Cardiac septum (tissue), 1 donor: ENCODE measurements around the gene LSM14B. TPM values are rescaled to one million over a fixed set of nuclear protein-coding genes. Genes with fewer than 3 reads are reported as not detected.

Source experiments
- DNase-seq: peaks from one replicate; pipeline ENCODE4 v3.0.0-alpha.2; 2020; ENCODE audit warnings: low spot score
- intact Hi-C: fragments of 100-400 bp; cut with DNase I; formaldehyde crosslinking; loops from one replicate; pipeline ENCODE4 v1.14.0; 2022
- total RNA-seq: library from RNA; stranded (reverse); fragmentation: NEBNext Ultra II Directional; extraction: Animal tissue kit (Norgen Biotek cat#: 25700); gene quantifications from one replicate; pipeline ENCODE4 v1.2.1, GENCODE V29; 2021
- donor health status: DM: no; HTN: no; CAD: no.

Gene LSM14B
- total RNA-seq, 1 donor from 2014 or later = 51.0 TPM

GRCh38 chr20:62157387-62158087 is 35.3 kb downstream of the LSM14B start:
- intact Hi-C loops = loop anchor here (5.0 kb wide), 1 partner anchor 145 kb away; no protein-coding TSS in a partner anchor
- no peak for DNase-seq

- intact Hi-C loops = loop anchor here (5.0 kb wide), 1 partner anchor 146 kb away; no protein-coding TSS in a partner anchor
These were observed 35.8 kb downstream of the LSM14B start for GRCh38 chr20:62158088-62158400.

DNA sequence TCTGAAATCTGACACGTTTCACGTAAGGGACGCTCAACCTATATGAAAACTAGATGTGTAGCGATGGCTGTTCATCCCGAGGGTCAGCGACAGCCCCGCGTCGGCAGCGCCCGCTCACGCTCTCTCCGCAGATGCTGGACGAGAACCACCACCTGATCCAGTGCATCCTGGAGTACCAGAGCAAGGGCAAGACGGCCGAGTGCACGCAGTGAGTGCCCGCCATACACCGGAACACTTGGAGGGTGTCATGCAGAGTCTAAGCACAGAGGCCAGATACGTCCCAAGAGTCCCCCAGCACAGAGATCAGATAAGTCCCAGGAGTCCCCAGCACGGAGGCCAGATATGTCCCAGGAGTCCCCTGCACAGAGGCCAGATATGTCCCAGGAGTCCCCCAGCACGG is 36.3 kb downstream of the LSM14B start:
- DNase-seq = no peak
- intact Hi-C loops = loop anchor here (5.0 kb wide), 1 partner anchor 146 kb away; no protein-coding TSS in a partner anchor

More at GRCh38 chr20:62158088-62158400, 35.8 kb downstream of the LSM14B start:
- no peak for DNase-seq

GRCh38 chr20:62159052-62159451 is 36.8 kb downstream of the LSM14B start:
- no peak for DNase-seq
- intact Hi-C loops = loop anchor here (5.0 kb wide), 1 partner anchor 147 kb away; no protein-coding TSS in a partner anchor

DNA sequence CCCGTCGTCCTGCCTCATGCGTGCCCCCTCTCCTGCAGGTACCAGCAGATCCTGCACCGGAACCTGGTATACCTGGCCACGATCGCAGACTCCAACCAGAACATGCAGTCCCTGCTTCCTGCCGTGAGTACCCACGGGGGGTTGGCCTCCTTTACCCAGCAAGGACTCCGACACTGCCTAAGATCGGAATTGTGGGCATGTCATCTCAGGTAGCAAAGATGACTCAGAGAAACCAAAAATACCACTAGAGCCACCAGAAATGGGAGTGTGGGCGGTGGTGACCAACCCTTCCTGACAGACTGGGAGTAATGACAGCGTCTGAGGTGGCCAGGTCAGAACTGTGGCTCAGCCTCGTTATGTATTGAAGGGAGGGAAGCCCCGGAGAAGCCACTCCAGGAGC is 37.6 kb downstream of the LSM14B start:
- DNase-seq = no peak
- intact Hi-C loops = loop anchor here (5.0 kb wide), 1 partner anchor 148 kb away; no protein-coding TSS in a partner anchor

- DNase-seq = no peak
- intact Hi-C loops = no loop called here
These were observed 38.0 kb downstream of the LSM14B start for GRCh38 chr20:62160253-62160652.

GRCh38 chr20:62160876-62161275 is 38.6 kb downstream of the LSM14B start:
- intact Hi-C loops = no loop called here
- DNase-seq = no peak

DNA sequence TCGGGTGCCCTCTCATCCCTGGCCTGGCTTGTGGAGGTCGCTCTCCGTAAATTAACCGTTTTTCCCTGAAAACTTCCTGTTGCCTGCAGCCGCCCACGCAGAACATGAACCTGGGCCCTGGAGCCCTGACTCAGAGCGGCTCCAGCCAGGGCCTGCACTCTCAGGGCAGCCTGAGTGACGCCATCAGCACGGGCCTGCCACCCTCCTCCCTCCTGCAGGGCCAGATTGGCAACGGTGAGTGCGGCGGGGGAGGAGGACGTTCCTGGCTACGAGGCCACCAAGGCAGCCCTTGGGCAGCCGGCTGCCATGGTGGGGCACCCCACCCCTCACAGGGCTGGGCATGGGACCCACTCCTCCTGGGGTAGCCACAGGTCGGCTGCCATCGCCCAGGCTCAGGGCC is 39.1 kb downstream of the LSM14B start:
- intact Hi-C loops = no loop called here
- DNase-seq = no peak

DNA sequence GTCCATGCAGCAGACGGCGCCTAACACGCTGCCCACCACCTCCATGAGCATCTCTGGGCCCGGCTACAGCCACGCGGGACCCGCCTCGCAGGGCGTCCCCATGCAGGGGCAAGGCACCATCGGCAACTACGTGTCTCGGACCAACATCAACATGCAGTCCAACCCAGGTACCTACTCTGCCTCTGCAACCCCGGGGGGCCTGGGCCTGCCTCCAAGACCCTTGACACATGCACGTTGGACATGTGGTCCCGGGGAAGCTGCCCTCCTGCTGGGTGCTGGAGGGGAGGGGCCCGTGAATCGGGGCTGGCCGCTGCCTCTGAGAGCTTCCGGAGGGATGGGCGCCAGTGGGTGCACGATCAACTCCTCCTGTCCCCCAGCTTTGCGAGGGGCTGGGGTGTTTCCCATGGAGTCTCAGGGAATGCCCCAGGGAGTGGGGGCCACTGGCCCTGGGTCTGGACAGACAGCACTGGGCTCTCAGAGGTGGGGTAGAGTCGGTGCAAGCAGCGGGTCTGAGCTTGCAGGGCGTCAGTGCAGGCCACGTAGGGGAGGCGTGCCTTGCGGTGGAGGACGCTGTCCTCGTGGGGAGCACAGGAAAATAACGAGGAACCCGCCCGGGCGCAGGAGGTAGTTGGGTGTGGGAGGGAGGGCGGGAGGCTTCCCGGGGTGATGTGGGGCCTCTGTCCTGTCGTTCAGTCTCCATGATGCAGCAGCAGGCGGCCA is 40.6 kb downstream of the LSM14B start:
- intact Hi-C loops = no loop called here
- DNase-seq = no peak

GRCh38 chr20:62163485-62163865 is 41.2 kb downstream of the LSM14B start:
- DNase-seq = no peak
- intact Hi-C loops = no loop called here

DNA sequence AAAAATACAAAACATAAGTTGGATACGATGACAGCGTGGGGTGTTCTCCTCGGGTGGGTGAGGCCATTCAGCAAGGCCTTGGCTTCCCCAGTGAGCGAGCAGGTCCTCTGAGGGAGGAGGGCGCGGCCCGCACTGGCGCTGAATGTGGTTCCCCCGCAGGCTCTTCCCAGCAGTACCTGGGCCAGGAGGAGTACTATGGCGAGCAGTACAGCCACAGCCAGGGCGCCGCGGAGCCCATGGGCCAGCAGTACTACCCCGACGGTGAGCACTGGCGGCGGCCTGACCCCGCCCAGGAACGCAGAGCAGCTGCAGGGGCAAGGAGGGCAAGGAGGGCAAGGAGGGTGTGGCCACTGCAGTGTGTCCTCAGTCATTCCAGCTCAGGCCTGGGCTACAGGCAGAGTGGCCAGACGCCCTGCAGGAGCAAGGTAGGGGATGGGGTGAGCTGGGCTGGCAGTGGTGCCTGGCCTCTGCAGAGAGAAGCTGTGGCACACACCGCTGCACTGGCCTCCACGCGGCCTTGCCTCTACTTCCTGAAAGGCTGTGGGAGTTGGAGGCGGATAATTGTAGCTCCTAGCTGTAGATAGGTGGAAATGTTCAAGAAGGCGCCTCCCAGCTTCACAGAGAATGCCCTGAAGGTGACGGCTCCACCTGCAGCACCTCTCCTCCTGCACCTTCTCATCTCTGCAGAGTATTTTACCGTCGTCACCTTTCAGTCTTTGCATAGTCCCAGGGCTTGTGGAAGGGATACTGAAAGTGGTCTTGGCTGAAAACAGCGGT is 41.9 kb downstream of the LSM14B start:
- DNase-seq = no peak
- intact Hi-C loops = no loop called here

DNA sequence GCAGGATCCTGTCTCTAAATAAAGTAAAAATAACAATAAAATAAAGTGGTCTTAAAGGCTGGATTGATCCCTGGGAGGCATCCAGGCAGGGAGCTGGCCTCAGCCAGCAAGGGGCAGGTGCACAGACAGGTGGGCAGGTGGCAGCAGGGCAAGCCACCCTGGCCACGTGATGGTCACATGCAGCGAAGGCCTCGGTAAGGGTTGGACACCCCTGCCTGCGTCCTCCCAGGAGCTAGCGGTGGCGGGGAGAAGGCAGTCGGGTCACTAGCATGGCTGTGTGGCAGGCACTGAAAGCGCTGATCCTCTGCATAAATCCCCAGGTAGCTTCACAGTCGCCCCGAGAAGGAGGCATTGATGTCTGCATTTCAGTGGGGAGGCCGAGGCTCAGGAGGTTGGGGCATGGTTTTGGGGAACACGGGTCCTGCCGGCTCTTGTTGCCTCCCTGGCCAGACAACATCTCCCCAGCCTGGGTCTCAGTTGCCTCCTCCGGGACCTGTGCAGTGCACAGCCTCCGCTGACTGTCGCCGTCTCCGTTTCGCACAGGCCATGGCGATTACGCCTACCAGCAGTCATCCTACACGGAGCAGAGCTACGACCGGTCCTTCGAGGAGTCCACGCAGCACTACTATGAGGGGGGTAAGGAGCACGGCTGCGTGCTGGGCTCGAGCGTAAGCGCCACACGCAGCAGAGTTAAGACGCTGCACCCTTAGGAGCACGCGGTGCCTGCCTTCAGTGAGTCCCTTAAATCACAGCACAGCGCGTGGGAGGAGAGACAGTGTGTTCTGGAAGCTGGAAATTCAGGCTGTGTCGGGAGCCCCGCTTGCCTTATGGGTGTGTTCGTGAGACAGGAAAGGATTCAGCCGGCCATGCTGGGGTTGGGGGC is 42.8 kb downstream of the LSM14B start:
- no peak for DNase-seq
- intact Hi-C loops = no loop called here

GRCh38 chr20:62165762-62166399 is 43.6 kb downstream of the LSM14B start:
- intact Hi-C loops = no loop called here
- no peak for DNase-seq

DNA sequence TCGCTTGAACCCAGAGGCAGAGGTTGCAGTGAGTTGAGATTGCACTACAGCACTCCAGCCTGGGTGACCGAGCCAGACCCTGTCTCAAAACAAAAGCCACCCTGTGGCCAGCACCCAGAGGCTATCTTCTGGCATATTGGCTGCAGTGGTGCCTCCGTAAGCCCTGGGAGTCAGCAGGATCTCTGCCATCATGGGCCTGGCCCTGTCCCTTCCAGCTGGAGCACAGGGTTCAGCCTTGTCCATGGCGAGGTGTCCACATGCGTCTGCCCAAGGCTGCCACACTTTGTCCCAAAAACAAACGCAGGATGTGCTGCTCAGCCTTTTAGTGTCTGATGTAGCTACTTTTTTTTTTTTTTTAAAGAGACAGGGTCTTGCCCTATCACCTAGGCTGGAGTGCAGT is 45.2 kb downstream of the LSM14B start:
- intact Hi-C loops = no loop called here
- no peak for DNase-seq

DNA sequence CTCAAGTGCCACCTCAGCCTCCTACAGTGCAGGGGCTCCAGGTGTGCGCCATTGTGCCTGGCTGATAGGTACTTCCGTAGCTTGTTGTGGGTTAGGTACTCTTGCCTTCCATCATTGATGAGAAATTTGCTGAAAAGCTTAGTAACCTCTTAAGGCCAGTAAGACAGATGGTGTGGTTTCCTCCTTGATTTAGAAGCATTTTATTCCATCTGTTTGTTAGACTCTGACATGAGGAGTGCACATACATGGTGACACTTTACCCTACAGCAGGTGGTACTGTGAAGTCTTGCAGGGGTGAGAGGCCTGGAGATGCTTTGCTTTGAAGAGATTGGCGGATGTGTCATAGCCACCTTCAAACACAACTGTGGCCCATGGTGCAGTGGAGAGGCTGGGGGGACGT is 45.8 kb downstream of the LSM14B start:
- DNase-seq = no peak

DNA sequence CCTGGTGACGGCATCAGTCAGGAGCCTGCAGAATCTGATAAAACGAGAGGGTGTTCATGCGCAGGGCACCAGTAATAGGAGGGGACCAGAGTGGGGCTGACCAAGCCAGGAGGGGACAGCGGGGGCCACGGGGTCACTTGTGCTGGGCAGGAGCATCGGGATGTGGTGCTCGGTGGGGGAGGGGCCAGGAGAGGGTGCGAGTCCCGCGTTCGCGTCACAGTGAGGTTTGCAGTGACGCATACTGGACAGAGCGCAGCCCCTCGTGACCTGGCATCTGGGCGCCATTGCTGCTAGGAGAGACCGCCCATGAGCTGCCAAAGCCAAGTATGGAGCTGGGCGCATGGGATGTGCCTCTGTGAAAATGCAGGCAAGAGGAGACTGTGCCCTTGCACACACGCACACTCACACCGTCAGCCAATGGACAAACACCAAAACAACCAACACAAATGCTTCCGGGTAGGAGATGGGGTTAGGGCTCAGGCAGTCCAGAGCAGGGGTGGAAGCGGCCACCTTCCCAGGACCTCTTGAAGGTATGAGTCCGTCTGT is 46.7 kb downstream of the LSM14B start:
- no peak for DNase-seq
- intact Hi-C loops = no loop called here

More for the DNA sequence above, 45.8 kb downstream of the LSM14B start:
- intact Hi-C loops = no loop called here

DNA sequence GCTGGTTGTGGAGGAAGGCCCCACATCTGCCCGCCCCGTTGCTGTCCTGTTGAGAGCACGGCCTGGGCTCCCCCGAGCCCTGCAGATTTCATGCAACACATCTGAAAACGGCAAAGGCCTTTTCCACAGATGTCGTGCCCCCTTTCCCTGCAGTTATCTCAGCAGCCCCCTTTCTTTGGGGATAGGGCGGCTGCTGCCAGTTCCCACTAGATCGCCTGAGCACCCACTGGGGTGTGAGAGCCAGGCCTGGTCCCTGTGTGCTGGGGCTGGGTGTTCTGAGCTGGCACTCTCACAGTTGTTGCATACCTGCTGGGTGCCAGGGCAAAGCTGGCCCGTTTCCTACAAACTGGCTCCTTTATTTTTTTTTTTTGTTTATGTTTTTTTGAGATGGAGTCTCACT is 48.3 kb downstream of the LSM14B start:
- no peak for DNase-seq
- intact Hi-C loops = no loop called here

GRCh38 chr20:62171245-62171644 is 49.0 kb downstream of the LSM14B start:
- intact Hi-C loops = no loop called here
- no peak for DNase-seq

DNA sequence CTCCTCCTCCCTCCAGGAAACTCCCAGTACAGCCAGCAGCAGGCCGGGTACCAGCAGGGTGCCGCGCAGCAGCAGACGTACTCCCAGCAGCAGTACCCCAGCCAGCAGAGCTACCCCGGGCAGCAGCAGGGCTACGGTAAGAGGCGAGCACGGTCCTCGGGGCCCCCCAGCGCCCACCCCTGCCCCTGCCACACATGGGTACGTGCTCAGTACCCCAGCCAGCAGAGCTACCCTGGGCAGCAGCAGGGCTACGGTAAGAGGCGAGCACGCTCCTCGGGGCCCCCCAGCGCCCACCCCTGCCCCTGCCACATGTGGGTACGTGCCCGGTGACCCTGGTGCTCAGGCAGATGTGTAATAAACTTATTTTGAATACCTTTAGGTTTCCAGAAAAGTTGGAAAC is 50.4 kb downstream of the LSM14B start:
- DNase-seq = no peak
- intact Hi-C loops = no loop called here
